ENCODE data around the gene PRDM16.

The PRDM16 gene

DNA sequence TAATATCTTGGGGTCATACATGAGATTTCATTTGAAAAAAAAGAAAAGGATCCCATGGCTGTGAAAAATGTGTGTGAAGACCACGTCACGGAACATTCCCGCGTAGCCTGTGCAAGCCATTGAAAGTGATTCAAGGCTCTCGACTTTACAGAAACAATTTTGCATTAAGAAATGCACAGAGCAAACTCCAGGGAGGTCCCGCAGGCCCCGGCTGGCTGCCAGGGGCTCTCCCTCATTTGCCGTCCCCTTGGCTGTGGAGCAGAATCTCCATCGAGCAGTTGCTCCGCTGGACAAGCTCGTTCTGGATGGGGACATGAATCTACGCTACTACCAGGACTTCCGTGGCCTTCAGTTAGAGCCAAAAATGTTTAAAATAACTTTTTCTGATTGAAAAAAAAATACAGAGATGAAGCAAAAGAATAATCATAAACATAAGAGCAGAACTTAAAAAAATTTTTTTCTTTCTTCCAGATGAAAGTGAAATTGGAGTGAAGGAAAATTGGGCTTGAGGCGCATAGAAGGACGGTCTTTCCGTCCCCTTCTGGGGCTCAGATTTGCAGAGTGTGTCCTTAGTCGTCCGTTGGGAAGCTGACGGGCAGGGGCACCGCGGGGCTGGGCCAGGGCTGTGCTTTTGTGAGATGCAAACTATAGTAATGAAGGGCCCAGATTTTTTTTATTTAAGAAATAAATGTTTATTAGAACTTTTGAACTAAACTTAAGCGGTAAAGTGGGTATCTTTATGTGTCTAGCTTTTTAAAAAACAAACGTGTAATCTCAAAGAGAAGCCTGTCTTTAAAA, 317.4 kb downstream of the PRDM16 start:
- no peak for DNase-seq

DNA sequence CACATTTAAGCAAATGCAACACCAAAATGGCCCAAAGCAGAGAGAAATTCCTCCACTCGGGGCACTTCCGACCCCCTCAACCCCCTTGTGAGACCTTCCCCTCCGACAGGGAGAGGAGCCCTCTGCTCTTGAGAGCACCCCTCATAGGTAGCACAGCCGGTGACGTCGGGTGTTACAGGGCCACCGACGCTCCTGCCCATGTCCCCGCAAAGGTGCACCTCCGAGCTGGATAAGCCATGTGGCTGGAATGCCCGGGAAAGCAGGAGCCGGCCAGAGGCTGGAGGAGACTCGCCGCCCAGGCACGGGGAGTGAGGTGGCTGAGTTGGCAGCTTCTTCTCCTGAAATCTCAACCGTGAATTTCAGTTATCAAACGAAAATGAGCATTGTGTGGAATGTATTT, 318.4 kb downstream of the PRDM16 start:
- no peak for DNase-seq

GRCh38 chr1:3389093-3389833, 320.3 kb downstream of the PRDM16 start:
- no peak for DNase-seq

DNA sequence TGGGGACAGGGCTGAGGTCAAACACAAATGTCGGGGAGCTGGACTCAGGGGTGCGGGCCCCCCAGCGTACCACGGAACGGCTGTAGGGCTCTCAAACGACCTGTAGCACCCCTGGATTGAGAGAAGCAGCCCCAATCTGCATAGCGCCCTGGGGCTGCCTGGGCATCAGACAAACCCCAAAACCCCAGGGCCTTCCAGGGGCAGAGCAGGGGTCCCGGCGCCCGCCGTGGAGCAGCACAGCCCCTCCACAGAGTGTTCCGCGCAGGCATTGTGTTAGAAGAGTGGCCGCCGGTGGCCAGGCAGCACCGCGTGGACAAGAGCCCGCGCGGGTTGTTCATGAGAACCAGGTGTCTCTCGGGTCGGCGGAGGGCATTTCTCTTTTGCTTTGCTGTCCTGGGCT, 321.3 kb downstream of the PRDM16 start:
- no peak for DNase-seq

DNA sequence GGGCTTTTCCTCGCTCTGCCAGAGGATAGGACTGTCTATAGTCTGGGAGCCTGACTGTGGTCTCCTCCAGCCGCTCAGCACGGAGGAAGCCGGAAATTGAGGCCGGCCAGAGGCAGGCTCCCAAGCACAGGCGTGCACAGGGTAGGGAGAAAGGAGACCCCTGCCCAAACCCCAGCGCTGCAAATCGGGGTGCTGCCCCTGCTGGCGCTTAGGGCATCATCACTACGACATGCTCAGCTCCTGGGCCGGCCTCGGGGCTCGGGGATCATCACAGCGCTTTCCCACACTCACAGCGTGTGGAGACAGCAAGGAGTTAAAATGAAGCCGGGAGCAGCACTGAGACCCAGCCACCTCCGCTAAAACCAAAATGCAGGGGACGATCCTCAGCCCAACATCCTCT, 322.7 kb downstream of the PRDM16 start:
- no peak for DNase-seq

GRCh38 chr1:3393024-3393986, 324.3 kb downstream of the PRDM16 start:
- DNase-seq = no peak

DNA sequence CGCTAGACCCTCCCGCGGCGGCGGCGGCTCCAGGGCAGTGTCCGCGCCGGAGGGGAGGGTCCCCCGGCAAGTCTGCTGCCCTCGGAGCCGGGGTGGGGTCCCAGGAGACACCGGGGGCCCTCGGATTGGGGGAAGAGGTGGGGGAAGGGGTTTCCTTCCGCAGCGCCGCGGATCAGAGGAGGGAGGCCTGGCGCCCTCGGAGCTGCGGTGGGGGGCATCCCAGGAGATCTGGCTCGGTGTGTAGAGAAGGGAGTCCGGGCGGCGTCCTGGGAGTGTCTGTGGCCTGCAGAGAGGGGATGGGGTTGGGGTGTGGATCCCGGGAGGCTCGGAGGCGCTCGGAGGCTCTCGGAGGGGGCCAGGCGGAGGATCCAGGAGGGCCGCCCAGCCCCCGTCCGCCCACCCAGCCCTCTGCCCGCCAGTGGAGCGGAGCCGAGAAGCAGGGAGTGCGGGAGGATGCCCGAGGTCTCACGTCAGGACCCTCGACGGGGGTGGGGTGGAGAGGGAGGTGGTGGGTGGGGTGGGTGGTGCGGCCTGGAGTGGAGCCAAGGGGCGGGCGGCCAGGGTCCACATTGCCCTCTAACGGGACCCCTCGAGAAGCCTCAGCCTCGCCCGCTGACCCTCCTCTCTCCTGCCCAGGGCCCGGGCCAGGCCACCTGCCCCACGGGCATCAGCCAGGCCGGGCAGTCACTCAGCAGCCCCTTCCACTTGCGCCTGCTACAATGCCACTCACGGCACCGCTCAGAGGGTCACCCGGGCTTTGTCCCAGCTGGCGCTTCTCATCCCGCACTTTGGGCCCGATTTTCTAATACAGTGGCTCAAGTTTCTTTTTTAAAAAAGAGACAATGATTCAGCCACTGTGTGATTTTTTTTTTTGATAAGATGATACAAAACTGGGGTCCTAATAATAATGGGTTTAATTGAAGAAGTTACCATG, 325.3 kb downstream of the PRDM16 start:
- DNase-seq = no peak

GRCh38 chr1:3396411-3396810, 327.4 kb downstream of the PRDM16 start:
- DNase-seq = no peak

DNA sequence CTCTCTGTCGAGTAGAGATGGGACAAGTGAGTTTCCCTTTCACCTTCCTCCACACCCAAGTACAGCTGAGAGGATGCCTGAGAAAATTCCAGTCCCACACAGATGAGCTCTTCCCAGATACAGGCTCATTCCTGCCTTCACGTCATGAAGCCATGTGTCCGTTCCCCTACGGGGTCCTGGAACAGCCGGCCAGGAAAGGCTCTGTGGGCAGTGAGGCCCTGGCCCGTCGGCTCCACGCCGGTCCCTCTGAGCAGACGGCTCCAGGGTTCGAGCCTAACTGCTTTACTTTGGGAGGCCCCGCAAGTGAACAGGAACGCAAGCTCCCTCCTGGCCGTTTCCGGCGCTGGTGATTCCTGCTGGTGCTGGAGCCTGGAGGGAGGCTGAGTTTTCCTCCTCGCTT, 328.3 kb downstream of the PRDM16 start:
- DNase-seq = no peak

DNA sequence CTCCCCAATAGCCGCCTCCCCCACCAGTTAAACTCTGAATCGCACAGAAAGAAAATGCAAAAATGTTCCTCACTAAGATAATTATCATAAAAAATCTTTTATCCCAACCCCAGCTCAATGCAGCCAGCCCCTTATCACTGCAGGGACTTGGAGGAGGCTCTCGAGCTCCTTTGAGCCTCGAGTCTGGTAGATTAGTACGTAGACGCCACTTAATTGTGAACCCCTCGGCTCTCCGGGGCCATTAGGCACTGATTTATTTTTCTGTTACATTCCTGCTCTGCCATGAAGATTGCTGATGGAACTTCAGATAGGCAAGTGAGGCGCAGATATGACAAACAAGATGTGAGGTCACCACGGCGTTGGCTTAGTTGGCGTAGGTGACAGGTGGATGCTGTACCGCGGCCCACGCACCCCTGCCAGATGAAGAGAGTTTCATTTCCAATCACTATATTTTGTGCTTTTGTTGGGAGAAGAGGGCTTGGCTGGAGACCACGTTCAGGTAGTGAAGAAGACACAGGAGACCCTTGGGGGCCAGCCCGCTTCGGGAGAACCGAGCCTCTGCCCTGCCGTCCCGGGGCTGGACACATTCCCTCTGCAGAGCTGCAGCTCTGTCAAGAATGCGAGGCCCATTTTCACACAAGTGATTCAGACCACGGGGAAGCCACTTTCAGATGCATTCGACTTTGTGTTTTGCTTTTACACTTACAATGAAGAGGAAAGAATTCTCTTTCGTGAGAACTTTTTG, 329.6 kb downstream of the PRDM16 start:
- DNase-seq = no peak

DNA sequence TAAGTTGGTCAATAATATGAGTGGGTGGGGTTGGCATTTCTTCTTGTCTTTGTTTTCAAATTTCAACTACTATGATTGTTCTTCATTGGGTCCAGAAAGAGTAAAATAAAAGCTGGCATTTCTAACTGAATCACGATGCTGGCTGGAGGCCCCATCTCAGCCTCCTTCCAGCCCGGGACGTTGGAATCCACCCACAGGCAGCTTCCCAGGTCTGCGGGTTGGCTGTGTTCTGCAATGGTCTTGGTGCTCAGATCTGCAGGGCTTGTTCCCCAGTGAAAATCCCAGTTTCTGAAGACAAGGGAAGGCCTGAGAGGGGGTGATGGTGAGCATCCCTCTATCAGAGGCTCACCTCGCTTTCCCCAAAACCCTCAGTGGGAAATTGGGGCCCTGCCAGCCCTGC, 330.7 kb downstream of the PRDM16 start:
- no peak for DNase-seq

- no peak for DNase-seq
Measured at GRCh38 chr1:3401585-3402257, 332.7 kb downstream of the PRDM16 start.

GRCh38 chr1:3402258-3403010, 333.4 kb downstream of the PRDM16 start:
- no peak for DNase-seq

GRCh38 chr1:3403011-3403345, 334.0 kb downstream of the PRDM16 start:
- DNase-seq = no peak

DNA sequence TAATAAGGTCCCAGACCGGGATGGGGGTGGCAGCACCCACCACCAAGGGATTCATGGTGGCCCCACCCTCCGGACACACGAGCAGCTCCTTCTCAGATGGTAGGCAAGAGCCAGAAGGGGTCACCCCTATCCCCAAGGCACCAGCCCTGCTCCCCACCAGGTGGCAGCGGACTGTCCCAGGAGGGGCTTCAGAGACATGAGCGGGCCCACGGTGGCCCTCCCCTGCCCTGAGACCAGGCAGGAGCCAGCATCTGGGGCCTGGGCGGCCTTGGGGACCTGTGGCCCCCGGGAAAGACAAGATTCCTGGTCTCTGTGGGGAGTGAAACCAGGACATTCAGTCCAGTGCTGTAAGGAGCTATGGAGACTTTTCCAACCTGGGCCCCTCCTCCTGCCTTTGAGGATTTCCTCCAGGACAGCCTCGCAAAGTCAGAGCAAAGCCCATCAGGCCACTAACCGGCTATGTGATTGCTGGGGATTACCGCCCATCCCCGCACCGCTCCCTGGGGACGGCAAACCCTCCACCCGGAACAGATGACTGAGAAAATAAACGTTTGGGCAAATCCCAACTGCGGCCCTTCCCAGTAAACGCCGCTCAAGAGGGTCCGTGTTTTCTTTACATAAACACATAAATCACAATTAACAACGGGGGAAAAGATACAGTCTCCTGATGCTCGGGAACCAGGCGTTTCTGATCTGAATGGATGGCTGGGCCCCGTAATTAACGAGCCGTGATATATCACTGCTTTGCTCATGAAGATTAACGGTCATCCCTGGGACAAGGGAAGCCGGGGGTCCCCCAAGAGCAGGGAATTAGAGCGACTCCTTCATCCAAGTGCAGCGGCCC, 334.6 kb downstream of the PRDM16 start:
- DNase-seq = no peak

GRCh38 chr1:3404301-3404700, 335.3 kb downstream of the PRDM16 start:
- no peak for DNase-seq

DNA sequence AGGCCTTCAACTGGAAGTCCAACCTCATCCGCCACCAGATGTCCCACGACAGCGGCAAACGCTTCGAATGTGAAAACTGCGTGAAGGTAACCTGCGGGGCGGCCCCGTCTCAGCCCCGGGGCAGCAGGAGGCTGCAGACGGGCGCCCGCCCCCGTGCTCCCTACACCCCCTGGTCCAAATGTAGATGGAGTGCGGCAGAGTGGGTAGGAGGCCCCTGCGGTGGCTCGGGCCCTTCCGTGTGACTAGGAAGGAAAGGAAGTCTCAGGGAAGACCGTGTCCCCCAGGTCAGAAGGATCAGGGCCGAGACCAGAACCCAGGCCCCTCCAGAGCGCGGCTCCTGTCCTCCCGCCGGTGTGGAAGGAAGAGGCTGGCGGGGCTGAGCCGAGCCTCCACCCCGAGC, 335.8 kb downstream of the PRDM16 start:
- no peak for DNase-seq

GRCh38 chr1:3405491-3405890, 336.5 kb downstream of the PRDM16 start:
- DNase-seq = no peak
